Fibroblast of pulmonary artery (primary cell): ENCODE measurements around the gene B3GNT2.

ENCODE experiments used
- DNase-seq: peaks from one replicate; pipeline ENCODE4 v3.0.0-alpha.2; 2010; ENCODE audit warnings: low read depth
- H3K4me3 ChIP-seq: replicated peaks from 2 replicates; pipeline ENCODE4 v1.5.1; 2011; ENCODE audit warnings: low read depth, mild to moderate bottlenecking, control low read depth, low read length, moderate library complexity
- CTCF ChIP-seq: IDR thresholded peaks from 2 replicates; pipeline ENCODE4 v1.5.1; 2011; ENCODE audit warnings: mild to moderate bottlenecking, control low read depth, low read length, inconsistent platforms; ENCODE audit errors: missing control alignments

B3GNT2 gene

GRCh38 chr2:62221141-62221540 is 25.2 kb downstream of the B3GNT2 start:
- no peak for TF ChIP-seq CTCF
- H3K4me3 ChIP-seq = no peak overlapping the region
- DNase-seq = peak; percentile 87

DNA sequence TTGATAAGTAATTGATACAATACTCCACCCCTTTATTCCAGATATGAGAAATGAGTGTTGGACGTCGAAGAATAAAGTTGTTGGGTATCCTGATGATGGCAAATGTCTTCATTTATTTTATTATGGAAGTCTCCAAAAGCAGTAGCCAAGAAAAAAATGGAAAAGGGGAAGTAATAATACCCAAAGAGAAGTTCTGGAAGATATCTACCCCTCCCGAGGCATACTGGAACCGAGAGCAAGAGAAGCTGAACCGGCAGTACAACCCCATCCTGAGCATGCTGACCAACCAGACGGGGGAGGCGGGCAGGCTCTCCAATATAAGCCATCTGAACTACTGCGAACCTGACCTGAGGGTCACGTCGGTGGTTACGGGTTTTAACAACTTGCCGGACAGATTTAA is 26.3 kb downstream of the B3GNT2 start:
- TF ChIP-seq CTCF = no peak
- H3K4me3 ChIP-seq = no peak overlapping the region
- DNase-seq = no peak

GRCh38 chr2:62222674-62223073 is 26.8 kb downstream of the B3GNT2 start:
- no peak overlapping the region for H3K4me3 ChIP-seq
- no peak for TF ChIP-seq CTCF
- DNase-seq = no peak

GRCh38 chr2:62224976-62225375 is 29.1 kb downstream of the B3GNT2 start:
- H3K4me3 ChIP-seq = no peak overlapping the region
- TF ChIP-seq CTCF = no peak
- DNase-seq = no peak

DNA sequence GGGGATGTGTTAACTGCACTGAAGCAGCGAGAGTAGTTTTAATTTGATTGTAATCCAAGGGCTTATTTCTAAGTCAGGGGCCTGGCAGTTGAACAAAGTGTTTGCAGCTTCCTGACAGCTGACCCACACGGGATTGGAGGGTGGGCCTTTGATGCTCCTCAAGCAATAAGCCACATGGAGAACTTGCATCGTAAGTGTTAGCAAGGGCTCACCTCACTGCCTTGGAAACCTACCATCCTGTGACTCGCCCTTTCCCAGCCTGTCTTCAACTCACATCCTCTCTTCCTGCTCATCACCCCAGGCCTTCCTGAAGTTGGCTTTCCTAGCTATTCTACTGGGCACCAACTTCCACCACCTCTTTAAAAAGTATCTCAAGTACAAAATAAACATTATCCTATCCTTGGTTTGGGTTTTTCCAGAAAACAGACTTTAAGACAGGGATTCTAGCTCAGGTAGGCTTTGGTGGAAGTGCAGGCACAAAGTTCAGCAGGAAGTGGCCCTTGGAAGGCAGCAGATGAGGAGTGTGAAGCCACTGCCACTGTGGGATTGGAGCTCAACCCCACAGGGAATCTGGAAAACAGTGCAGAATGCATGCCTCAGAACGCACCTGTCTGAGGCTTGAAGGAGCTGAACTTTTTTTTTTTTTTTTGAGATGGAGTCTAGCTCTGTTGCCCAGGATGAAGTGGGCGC is 31.6 kb downstream of the B3GNT2 start:
- no peak for TF ChIP-seq CTCF
- H3K4me3 ChIP-seq = no peak overlapping the region
- DNase-seq = no peak

DNA sequence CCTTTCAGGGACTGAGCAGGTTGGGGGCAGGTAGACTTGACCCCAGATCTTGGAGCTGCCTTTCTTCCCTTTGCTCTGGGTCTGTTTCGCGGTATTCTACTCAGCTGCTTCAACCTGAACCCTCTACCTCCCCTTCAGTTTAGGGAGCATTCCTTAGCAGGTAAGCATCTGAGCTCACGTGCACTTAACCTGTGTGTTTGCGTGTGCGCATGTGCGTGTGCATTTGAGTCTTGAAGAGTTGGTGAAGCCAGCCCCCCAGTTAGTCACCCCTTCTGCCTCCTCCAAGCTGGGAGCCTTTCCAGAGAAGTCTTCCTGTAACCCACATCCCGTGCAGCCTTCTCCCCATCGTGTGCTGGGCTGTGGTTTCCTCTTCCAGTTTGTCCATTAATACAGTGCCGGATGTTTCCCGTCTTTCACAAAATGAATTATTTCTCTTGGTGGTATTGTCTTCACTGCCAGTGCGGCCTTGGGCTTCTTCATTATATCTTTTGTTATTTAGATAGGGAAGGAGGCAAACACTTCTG is 33.2 kb downstream of the B3GNT2 start:
- no peak for DNase-seq
- no peak for TF ChIP-seq CTCF
- no peak overlapping the region for H3K4me3 ChIP-seq

DNA sequence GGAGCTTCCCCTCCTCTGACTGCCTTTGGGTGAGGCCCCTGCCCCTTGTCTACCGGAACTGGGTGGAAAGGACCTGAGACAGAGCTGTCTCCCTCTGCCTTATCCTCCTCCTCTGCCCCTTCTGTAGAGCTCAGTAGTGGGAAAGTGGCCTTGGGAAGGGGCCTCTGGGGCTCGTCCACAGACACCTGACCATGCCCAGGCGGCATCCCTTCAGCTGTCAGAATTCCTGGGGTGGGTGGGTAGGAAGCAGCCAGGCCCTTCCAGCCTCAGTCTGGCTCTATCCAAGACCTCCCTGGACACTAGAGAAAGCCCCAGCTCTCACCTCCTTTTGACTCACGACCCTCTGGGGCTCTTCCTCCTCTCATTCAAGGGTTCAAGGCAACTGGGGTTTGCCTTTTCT is 35.6 kb downstream of the B3GNT2 start:
- DNase-seq = no peak
- no peak overlapping the region for H3K4me3 ChIP-seq
- TF ChIP-seq CTCF = no peak
